Adrenal gland (tissue), 12 donors: ENCODE results near the gene PIAS2. TPM values are rescaled to one million over a fixed set of nuclear protein-coding genes. Genes with fewer than 3 reads are reported as not detected.
A peak's percentile ranks its signal among the peaks of the same experiment; 100 is the strongest.

Source experiments
- DNase-seq, 7 donors: peaks; one replicate each; pipeline ENCODE4 v3.0.0-alpha.2; 2019 to 2020
- H3K27ac ChIP-seq, 5 donors: fragments of 200-600 bp; sonication (generic) in 4 of 5; 1 replicate in 3 of 5; 2 replicates in 2 of 5; pipeline versions ENCODE4 v1.5.1 to v1.8.0; 2016 to 2020; ENCODE audit warnings: mild to moderate bottlenecking in 1 of 5
- H3K27me3 ChIP-seq: fragments of 200-600 bp; 2 replicates; pipeline ENCODE4 v1.8.0; 2021
- H3K36me3 ChIP-seq, 2 donors: fragments of 200-600 bp; replicated peaks in 1 of 2; 1 replicate in 1 of 2; 2 replicates in 1 of 2; pipeline versions ENCODE4 v1.5.1 to v1.8.0; 2018 to 2022
- H3K4me1 ChIP-seq, 2 donors: fragments of 200-600 bp; replicated peaks in 1 of 2; 1 replicate in 1 of 2; 2 replicates in 1 of 2; pipeline versions ENCODE4 v1.5.1 to v1.8.0; 2018 to 2021
- H3K4me3 ChIP-seq, 4 donors: fragments of 200-600 bp; sonication (generic) in 3 of 4; one replicate each; pipeline ENCODE4 v1.5.1; 2016 to 2018
- H3K9me3 ChIP-seq, 3 donors: fragments of 200-600 bp; sonication (generic) in 1 of 3; replicated peaks in 1 of 3; 1 replicate in 2 of 3; 2 replicates in 1 of 3; pipeline versions ENCODE4 v1.5.1 to v1.8.0; 2016 to 2021
- CTCF ChIP-seq, 6 experiments: fragments of 450-650 bp in 4 of 6; fragments of 200-600 bp in 2 of 6; sonication (generic) in 1 of 6; IDR thresholded peaks; 1 replicate in 5 of 6; 2 replicates in 1 of 6; pipeline versions ENCODE4 v1.5.1 to v1.8.0; 2016 to 2021; ENCODE audit warnings: antibody characterized with exemption in 6 of 6, mild to moderate bottlenecking in 2 of 6, moderate library complexity in 1 of 6
- POLR2A ChIP-seq, 2 donors: fragments of 450-650 bp; IDR thresholded peaks; one replicate each; pipeline ENCODE4 v1.6.1; 2017; ENCODE audit warnings: antibody characterized with exemption in 2 of 2, mild to moderate bottlenecking in 2 of 2, moderate library complexity in 1 of 2
- WGBS, 4 donors: extraction: QIAGEN DNeasy Blood & Tissue Kit in 2 of 4; methylation state at CpG; one replicate each; pipeline versions ENCODE4 v1.1.5 to v1.1.7; 2013 to 2017; 5-methylcytosine and 5-hydroxymethylcytosine counted together
- intact Hi-C, 2 donors: fragments of 100-400 bp; cut with DNase I; formaldehyde crosslinking; loops; one replicate each; pipeline versions ENCODE4 v1.14.1 to v1.15.0; 2022 to 2023
- polyA plus RNA-seq, 3 donors: library from polyadenylated mRNA; stranded (reverse); fragments of 200-250 nt in 2 of 3; fragments of 350-450 nt in 1 of 3; fragmentation: Illumina TruSeq in 1 of 3; extraction: RNeasy Lipid Tissue Mini Kit (QIAGEN cat#74804) in 1 of 3; gene quantifications; one replicate each; pipeline ENCODE4 v1.2.3, GENCODE V29; 2013 to 2014
- total RNA-seq, 9 donors: library from RNA; depleted of rRNA in 4 of 9; stranded (reverse); fragments of >200 nt in 4 of 9; fragments of 120-200 nt in 1 of 9; fragmentation: NEBNext Ultra II Directional in 1 of 9; extraction: Animal tissue kit (Norgen Biotek cat#: 25700) in 1 of 9; gene quantifications; one replicate each; pipeline versions ENCODE4 v1.1.0 to v1.2.4, GENCODE V29; 2013 to 2023
- donor health status: healthy with polysubstance abuse.
- donor health status: Bipolar disorder and iron deficiency.
- donor health status: DM: yes; HTN: yes; CAD: no.
- donor health status: DM: no; HTN: no; CAD: no.
- donor health status: DM: no; HTN: no; CAD: no.
- donor health status: DM: yes; HTN: yes; CAD: no.

The PIAS2 gene
- total and polyA plus RNA-seq, 12 donors, result 4.7 to 52.9 (median 31.8) TPM

- Histone ChIP-seq H3K4me1 (no peaks in the 10 kb centered on the region), H3K27me3 (no peaks in the 10 kb centered on the region), H3K4me3 (no peak overlapping the region), H3K36me3 (no peaks in the 10 kb centered on the region), H3K9me3 (no peaks in the 10 kb centered on the region), H3K27ac (no peak overlapping the region)
- intact Hi-C loops, result no loop called here
- 91 to 97% (median 94%) methylated on average over 4 of the region's 4 CpGs for WGBS, 4 donors
- TF ChIP-seq POLR2A (IDR thresholded peaks at IDR 0.05), result no peak
- TF ChIP-seq CTCF (IDR thresholded peaks at IDR 0.05), result no peak
- DNase-seq, result no peak
Observed at GRCh38 chr18:46958209-46958608, 40.9 kb upstream of the PIAS2 start.

GRCh38 chr18:46953195-46953594 lies 35.9 kb upstream of the PIAS2 start:
- Histone ChIP-seq H3K36me3 (no peaks in the 10 kb centered on the region), H3K4me3 (no peak overlapping the region), H3K27ac (no peak overlapping the region), H3K4me1 (no peaks in the 10 kb centered on the region), H3K9me3 (no peaks in the 10 kb centered on the region), H3K27me3 (no peaks in the 10 kb centered on the region)
- intact Hi-C loops, result no loop called here
- TF ChIP-seq POLR2A (IDR thresholded peaks at IDR 0.05), result no peak
- no peak for DNase-seq
- WGBS, 4 donors, result 46 to 76% (median 66%) methylated on average over 4 to 5 of the region's 5 CpGs

- no peaks in the 10 kb centered on the region for H3K9me3 ChIP-seq
- intact Hi-C loops, result no loop called here
- H3K36me3 ChIP-seq, result no peaks in the 10 kb centered on the region
- peak in 4 of 6 experiments; percentile 14 to 33 (median 24) for TF ChIP-seq CTCF (IDR thresholded peaks at IDR 0.05)
- no peak for TF ChIP-seq POLR2A (IDR thresholded peaks at IDR 0.05)
- WGBS, 4 donors, result 55 to 64% (median 58%) methylated on average over 5 of the region's 5 CpGs
- H3K4me1 ChIP-seq, result no peaks in the 10 kb centered on the region
- H3K4me3 ChIP-seq, result no peak overlapping the region
- no peak for DNase-seq
- no peak overlapping the region for H3K27ac ChIP-seq
- H3K27me3 ChIP-seq, result no peaks in the 10 kb centered on the region
Observed at GRCh38 chr18:46950064-46950656, 32.9 kb upstream of the PIAS2 start.

- no peak for TF ChIP-seq POLR2A (IDR thresholded peaks at IDR 0.05)
- TF ChIP-seq CTCF (IDR thresholded peaks at IDR 0.05), result no peak
- WGBS, 4 donors, result 0 to 1% (median 0%) methylated on average over 20 to 32 of the region's 32 CpGs
Observed at GRCh38 chr18:46946656-46947282, 29.5 kb upstream of the PIAS2 start.

GRCh38 chr18:46942646-46943045 lies 25.3 kb upstream of the PIAS2 start:
- no peaks in the 10 kb centered on the region for H3K27me3 ChIP-seq
- intact Hi-C loops, result no loop called here
- WGBS, 4 donors, result 82 to 93% (median 92%) methylated on average over 2 of the region's 2 CpGs
- H3K4me1 ChIP-seq, result no peaks in the 10 kb centered on the region
- no peaks in the 10 kb centered on the region for H3K9me3 ChIP-seq
- no peak for DNase-seq
- no peak overlapping the region for H3K4me3 ChIP-seq
- H3K36me3 ChIP-seq, result no peaks in the 10 kb centered on the region
- H3K27ac ChIP-seq, result no peak overlapping the region
- TF ChIP-seq CTCF (IDR thresholded peaks at IDR 0.05), result no peak
- no peak for TF ChIP-seq POLR2A (IDR thresholded peaks at IDR 0.05)

More at GRCh38 chr18:46946656-46947282, 29.5 kb upstream of the PIAS2 start:
- H3K36me3 ChIP-seq, result no peaks in the 10 kb centered on the region
- H3K4me3 ChIP-seq, result peak overlapping the region; percentile 21 to 67 (median 53)
- H3K4me1 ChIP-seq, result no peaks in the 10 kb centered on the region
- no peaks in the 10 kb centered on the region for H3K9me3 ChIP-seq
- peak; percentile 80 to 95 (median 86) for DNase-seq
- intact Hi-C loops, result no loop called here
- no peaks in the 10 kb centered on the region for H3K27me3 ChIP-seq
- H3K27ac ChIP-seq, result no peak overlapping the region
